Endothelial cell of hepatic sinusoid (primary cell): ENCODE results near the gene FAM135A.
"Not testable (repeated sequence)": the region's sequence is repeated elsewhere in the genome, so short reads cannot be mapped to it uniquely, and the experiment has no call there.

Experiments used
- in situ Hi-C: cut with HindIII; loops from 2 replicates; pipeline ENCODE4 v1.10.0; 2017; ENCODE audit warnings: low sequenced_read_pairs

FAM135A gene

GRCh38 chr6:70604254-70604653 lies 190.9 kb downstream of the FAM135A start:
- in situ Hi-C loops, result no loop called here

- in situ Hi-C loops, result not testable (repeated sequence)
Observed at GRCh38 chr6:70607371-70607770, 194.1 kb downstream of the FAM135A start.

GRCh38 chr6:70609181-70609580 lies 195.9 kb downstream of the FAM135A start:
- in situ Hi-C loops, result not testable (repeated sequence)
